ENCODE results near the gene TTYH1. TPM values are rescaled to one million over a fixed set of nuclear protein-coding genes. Genes with fewer than 3 reads are reported as not detected.
A peak's percentile ranks its signal among the peaks of the same experiment; 100 is the strongest.

TTYH1 gene
- total and polyA plus RNA-seq, 2 of the 4 experiments (the other 2 are of a cell fraction): not detected

GRCh38 chr19:54448774-54449700 lies 33.8 kb downstream of the TTYH1 start, which contains the start of gene LENG8 (continued):
- TF ChIP-seq ELK1 (IDR thresholded peaks at IDR 0.05; ENCODE audit: borderline replicate concordance, low read depth, low read length): peak; percentile 85; the same call in 1 of the 2 replicates

DNA sequence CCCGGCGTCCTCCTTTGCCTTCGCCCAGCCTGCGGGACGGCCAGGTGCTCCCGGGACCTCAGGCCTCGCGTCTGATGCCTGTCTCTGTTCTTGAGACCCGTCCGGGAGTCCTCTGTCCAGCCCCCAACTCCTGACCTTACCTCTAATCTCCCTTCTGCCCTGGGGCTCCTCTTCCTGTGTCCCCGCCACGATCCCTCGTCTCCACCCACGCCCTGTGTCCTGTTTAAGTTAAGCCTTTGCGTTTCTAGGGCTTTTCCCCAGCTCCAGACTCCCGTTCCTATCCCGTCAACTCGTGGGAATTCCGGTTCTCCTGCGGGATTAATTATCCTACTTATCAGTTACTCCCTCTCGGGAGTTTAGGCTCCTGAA lies 34.4 kb downstream of the TTYH1 start:
- BruUV-seq (replicated peaks): no TSS peak
- peak overlapping the region; percentile 69 for H3K4me3 ChIP-seq (ENCODE audit: insufficient read depth, low read depth, low read length)
- no peak overlapping the region for H2BK20ac ChIP-seq (ENCODE audit: low read depth, low read length)
- ATAC-seq (ENCODE audit: low read depth) (peak; percentile 2), DNase-seq (peak; percentile 37)
- in situ Hi-C loops (cut with MboI; ENCODE audit: low sequenced_read_pairs): loop anchor here (10.0 to 25.0 kb wide), 6 partner anchors 245 to 1688 kb away; partner anchors contain the start of genes NAT14, NDUFA3, OSCAR and PRPF31
- H2BK5ac ChIP-seq (ENCODE audit: low read depth, low read length, poor library complexity, severe bottlenecking): peak overlapping the region; percentile 92
- peaks cover 6% of the 10 kb centered on the region for H3K4me1 ChIP-seq (ENCODE audit: control insufficient read depth, insufficient read depth, low read length)
- peak overlapping the region; percentile 100 for H2AFZ ChIP-seq (replicated peaks; ENCODE audit: low read length, poor library complexity)
- H3K27me3 ChIP-seq (ENCODE audit: control insufficient read depth, insufficient read depth, low read length): no peaks in the 10 kb centered on the region
- peak overlapping the region; percentile 94 for H3K9ac ChIP-seq (ENCODE audit: low read depth, low read length)
- H3K4ac ChIP-seq (ENCODE audit: low read depth, low read length): peak overlapping the region; percentile 84
- no peaks in the 10 kb centered on the region for H3K9me3 ChIP-seq (ENCODE audit: control insufficient read depth, insufficient read depth, low read length)
- H3K56ac ChIP-seq (ENCODE audit: extremely low read depth, insufficient read depth, low read length): peak overlapping the region; percentile 52
- H3K14ac ChIP-seq (replicated peaks; ENCODE audit: low read depth, low read length): peak overlapping the region; percentile 86
- H2AK9ac ChIP-seq (replicated peaks; ENCODE audit: low read depth, low read length, poor library complexity): peak overlapping the region; percentile 100
- H3K79me1 ChIP-seq (ENCODE audit: low read depth in 1 of 2, low read length in 2 of 2): peaks cover 32 to 64% of the 10 kb centered on the region in 2 experiments
- peak overlapping the region; percentile 53 for H4K91ac ChIP-seq (ENCODE audit: insufficient read depth, low read depth, low read length)
- peak overlapping the region; percentile 87 for H2AK5ac ChIP-seq (ENCODE audit: low read depth, low read length)
- TF ChIP-seq CTCF (conservative IDR thresholded peaks at IDR 0.05; ENCODE audit: low read depth, low read length) (no peak), CHD1 (IDR thresholded peaks at IDR 0.05; ENCODE audit: low read depth, low read length) (no peak; the same call in 1 of the 2 replicates), BHLHE40 (IDR thresholded peaks at IDR 0.05; ENCODE audit: low read depth, low read length) (no peak), POLR2A (IDR thresholded peaks at IDR 0.05; ENCODE audit: low read depth, low read length) (no peak), MXI1 (IDR thresholded peaks at IDR 0.05; ENCODE audit: borderline replicate concordance, low read depth, low read length) (peak; percentile 42; the same call in 1 of the 2 replicates), RAD21 (IDR thresholded peaks at IDR 0.05; ENCODE audit: low read length) (no peak), RFX5 (IDR thresholded peaks at IDR 0.05; ENCODE audit: low read depth, low read length) (no peak)
- WGBS, 2 experiments (ENCODE audit: extremely low coverage in 2 of 2, insufficient read length in 1 of 2): 1% methylated on average over 15 of the region's 21 CpGs; no CpG with 5 or more reads in 1 of the 2 experiments
- H4K8ac ChIP-seq (ENCODE audit: low read depth in 2 of 2, low read length in 2 of 2): peak overlapping the region; percentile 74 to 87
- peak overlapping the region; percentile 7 for H3K23ac ChIP-seq (ENCODE audit: low read depth, low read length)
- ChIA-PET CTCF (no interaction called here), POLR2A (ENCODE audit: unreplicated experiment) (interaction anchor here (1.5 kb wide), 1 partner anchor 24 kb away, joined by 3 read pairs; the partner anchor contains the start of gene CDC42EP5)
- intact Hi-C loops (cut with micrococcal nuclease): loop anchor here (1.0 kb wide), 1 partner anchor 12 kb away; no protein-coding TSS in a partner anchor
- H2BK15ac ChIP-seq (ENCODE audit: low read depth, low read length): no peak overlapping the region
- H3K9me1 ChIP-seq (ENCODE audit: insufficient read depth, low read length): peaks cover 6% of the 10 kb centered on the region; the same call in 1 of the 2 replicates
- no peak overlapping the region for H2BK120ac ChIP-seq (ENCODE audit: low read depth, low read length)
- peak overlapping the region; percentile 35 for H4K5ac ChIP-seq (ENCODE audit: low read depth, low read length)
- peak overlapping the region; percentile 85 for H3K4me2 ChIP-seq (ENCODE audit: low read depth, low read length)
- peaks cover 41% of the 10 kb centered on the region for H3K36me3 ChIP-seq (ENCODE audit: control insufficient read depth, insufficient read depth, low read length)
- H4K20me1 ChIP-seq (ENCODE audit: insufficient read depth, low read length): peaks cover 58% of the 10 kb centered on the region
- peak overlapping the region; percentile 32; the same call in 1 of the 2 replicates for H3K18ac ChIP-seq (ENCODE audit: low read depth, low read length)
- peak overlapping the region; percentile 97 for H3K27ac ChIP-seq (ENCODE audit: insufficient read depth, low read length)
- dilution Hi-C loops (cut with HindIII; ENCODE audit: low sequenced_read_pairs, unreplicated experiment): no loop called here

Data from IMR-90 (cell line).